OCI-LY1 (cell line): Measurements from ENCODE around the gene YIPF1.

Source experiments
- H2AFZ ChIP-seq: fragments of 200-600 bp; sonication (generic), shearing (Covaris generic); 2 replicates; pipeline ENCODE4 v1.6.0; 2014; ENCODE audit warnings: antibody characterized with exemption, mild to moderate bottlenecking, low read length
- H3F3A ChIP-seq: fragments of 200-600 bp; sonication (generic), shearing (Covaris generic); 2 replicates; pipeline ENCODE4 v1.6.0; 2014; ENCODE audit warnings: mild to moderate bottlenecking, antibody characterized with exemption, low read length, moderate library complexity; ENCODE audit not compliant: insufficient read depth
- H3K27ac ChIP-seq: fragments of 200-600 bp; sonication (generic); 2 replicates; pipeline ENCODE4 v1.5.1; 2014; ENCODE audit warnings: low read length, mixed run types, mild to moderate bottlenecking, low read depth; ENCODE audit not compliant: poor library complexity, severe bottlenecking
- H3K27me3 ChIP-seq: fragments of 200-600 bp; sonication (generic); 2 replicates; pipeline ENCODE4 v1.6.0; 2014; ENCODE audit warnings: antibody characterized with exemption, mild to moderate bottlenecking, low read length, moderate library complexity; ENCODE audit not compliant: insufficient read depth
- H3K36me3 ChIP-seq: fragments of 200-600 bp; sonication (generic); 2 replicates; pipeline ENCODE4 v1.6.1; 2014; ENCODE audit warnings: mild to moderate bottlenecking, antibody characterized with exemption, low read length, moderate library complexity, mixed read lengths; ENCODE audit not compliant: insufficient read depth
- H3K4me1 ChIP-seq: fragments of 200-600 bp; sonication (generic); 2 replicates; pipeline ENCODE4 v1.5.1; 2014; ENCODE audit warnings: mild to moderate bottlenecking, low read length, moderate library complexity; ENCODE audit not compliant: insufficient read depth, severe bottlenecking
- H3K4me2 ChIP-seq: fragments of 200-600 bp; sonication (generic), shearing (Covaris generic); 2 replicates; pipeline ENCODE4 v1.6.1; 2014; ENCODE audit warnings: low read length
- H3K4me3 ChIP-seq: fragments of 200-600 bp; sonication (generic); 2 replicates; pipeline ENCODE4 v1.5.1; 2014; ENCODE audit warnings: low read length, low read depth, mild to moderate bottlenecking, mixed read lengths; ENCODE audit not compliant: poor library complexity, severe bottlenecking
- H3K79me2 ChIP-seq: fragments of 200-600 bp; shearing (Covaris generic); 2 replicates; pipeline ENCODE4 v1.6.1; 2016; ENCODE audit warnings: mixed run types, low read length, mixed read lengths; ENCODE audit not compliant: insufficient read depth
- H3K9ac ChIP-seq: fragments of 200-600 bp; sonication (generic), shearing (Covaris generic); 2 replicates; pipeline ENCODE4 v1.6.1; 2014; ENCODE audit warnings: mild to moderate bottlenecking, low read length, mixed read lengths
- H3K9me2 ChIP-seq: fragments of 200-600 bp; sonication (generic), shearing (Covaris generic); 2 replicates; pipeline ENCODE4 v1.6.1; 2014; ENCODE audit warnings: low read depth, mild to moderate bottlenecking, low read length, mixed read lengths
- H3K9me3 ChIP-seq: fragments of 200-600 bp; shearing (Covaris generic); 2 replicates; pipeline ENCODE4 v1.6.1; 2014; ENCODE audit warnings: low read length, mixed read lengths
- H4K20me1 ChIP-seq: fragments of 200-600 bp; sonication (generic), shearing (Covaris generic); 2 replicates; pipeline ENCODE4 v1.6.0; 2016; ENCODE audit warnings: mild to moderate bottlenecking, low read length; ENCODE audit not compliant: insufficient read depth
- EZH2 ChIP-seq: fragments of 200-600 bp; sonication (generic), shearing (Covaris generic); IDR thresholded peaks from 2 replicates; pipeline ENCODE4 v1.8.0; 2017; ENCODE audit warnings: borderline replicate concordance, mixed run types, mild to moderate bottlenecking, antibody characterized with exemption, low read length, moderate library complexity, mixed read lengths
- TF ChIP-seq, protein P1 (sequence below): fragments of 200-600 bp; sonication (generic), shearing (Covaris generic); IDR thresholded peaks from 2 replicates; pipeline ENCODE4 v1.5.1; 2017; ENCODE audit warnings: mild to moderate bottlenecking, antibody characterized with exemption, low read length, moderate library complexity, mixed read lengths

The YIPF1 gene

DNA sequence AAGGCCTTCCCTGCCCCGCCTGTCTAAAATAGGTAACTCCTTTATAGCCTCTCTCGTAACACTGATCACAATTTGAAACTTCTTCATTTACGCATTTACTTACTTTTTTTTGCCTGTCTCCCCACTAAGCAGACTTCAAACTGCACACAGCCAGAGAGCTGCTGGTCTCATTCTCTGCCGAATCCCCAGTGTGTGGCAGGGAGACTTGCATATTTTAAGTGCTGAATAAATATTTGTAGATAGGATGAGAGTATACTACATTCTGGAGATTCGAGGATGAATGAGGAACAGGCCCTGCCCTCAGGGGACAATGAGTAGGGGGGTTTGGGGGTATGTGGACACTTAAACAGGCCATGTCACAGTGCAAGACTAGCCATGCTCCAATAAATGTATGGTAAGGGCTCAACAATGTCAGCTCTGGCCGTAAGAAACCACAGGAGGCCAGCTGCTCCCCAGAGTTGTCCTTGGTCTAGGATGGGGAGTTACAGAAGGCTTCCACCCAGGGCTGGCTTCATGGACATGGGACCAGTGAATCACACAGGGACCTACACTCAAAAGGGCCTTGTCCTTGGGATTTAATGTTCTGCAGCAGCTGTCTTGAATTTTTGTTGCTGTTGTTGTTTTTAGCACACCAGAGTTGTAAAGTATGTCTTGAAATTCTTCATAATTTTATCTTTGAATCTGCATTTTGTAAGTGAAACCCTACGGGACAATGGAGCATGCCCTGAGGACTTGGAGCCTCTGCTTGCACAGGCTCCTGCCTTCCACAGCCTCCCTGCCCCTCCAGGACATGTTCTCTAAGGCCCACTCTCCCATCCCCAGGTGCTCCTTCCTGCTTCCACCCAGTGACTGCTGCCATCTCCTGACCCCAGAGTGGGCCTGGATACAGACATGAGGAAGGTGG lies 12.9 kb upstream of the YIPF1 start:
- no peaks in the 10 kb centered on the region for H3K27me3 ChIP-seq
- H3K9me2 ChIP-seq, result no peaks in the 10 kb centered on the region

DNA sequence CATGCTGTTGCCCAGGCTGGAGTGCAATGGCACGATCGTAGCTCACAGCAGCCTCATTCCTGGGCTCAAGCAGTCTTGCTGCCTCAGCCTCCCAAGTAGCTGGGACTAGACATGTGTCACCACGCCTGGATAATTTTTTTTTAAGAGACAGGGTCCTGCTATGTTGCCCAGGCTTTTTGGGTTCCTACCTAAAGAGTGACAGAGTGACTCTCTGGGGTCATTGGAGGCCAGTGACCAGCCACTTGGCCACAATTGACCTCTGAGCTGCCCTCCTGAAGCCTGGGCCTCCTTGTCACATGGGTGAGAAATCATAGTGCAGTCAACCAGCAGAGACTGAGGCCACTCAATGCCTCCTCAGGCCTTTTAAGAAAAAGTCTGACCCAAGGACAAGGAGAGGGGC lies 10.1 kb upstream of the YIPF1 start:
- Histone ChIP-seq H3K9me2 (no peaks in the 10 kb centered on the region), H3K4me1 (no peaks in the 10 kb centered on the region), H3K79me2 (no peaks in the 10 kb centered on the region), H3K27me3 (no peaks in the 10 kb centered on the region), H3F3A (no peaks in the 10 kb centered on the region), H3K36me3 (no peaks in the 10 kb centered on the region), H3K4me3 (no peak overlapping the region), H3K27ac (no peak overlapping the region), H4K20me1 (no peaks in the 10 kb centered on the region), H3K9me3 (no peaks in the 10 kb centered on the region), H2AFZ (no peak overlapping the region), H3K4me2 (no peak overlapping the region), H3K9ac (no peak overlapping the region)
- TF ChIP-seq EZH2, result no peak
- TF ChIP-seq, protein P1, sequence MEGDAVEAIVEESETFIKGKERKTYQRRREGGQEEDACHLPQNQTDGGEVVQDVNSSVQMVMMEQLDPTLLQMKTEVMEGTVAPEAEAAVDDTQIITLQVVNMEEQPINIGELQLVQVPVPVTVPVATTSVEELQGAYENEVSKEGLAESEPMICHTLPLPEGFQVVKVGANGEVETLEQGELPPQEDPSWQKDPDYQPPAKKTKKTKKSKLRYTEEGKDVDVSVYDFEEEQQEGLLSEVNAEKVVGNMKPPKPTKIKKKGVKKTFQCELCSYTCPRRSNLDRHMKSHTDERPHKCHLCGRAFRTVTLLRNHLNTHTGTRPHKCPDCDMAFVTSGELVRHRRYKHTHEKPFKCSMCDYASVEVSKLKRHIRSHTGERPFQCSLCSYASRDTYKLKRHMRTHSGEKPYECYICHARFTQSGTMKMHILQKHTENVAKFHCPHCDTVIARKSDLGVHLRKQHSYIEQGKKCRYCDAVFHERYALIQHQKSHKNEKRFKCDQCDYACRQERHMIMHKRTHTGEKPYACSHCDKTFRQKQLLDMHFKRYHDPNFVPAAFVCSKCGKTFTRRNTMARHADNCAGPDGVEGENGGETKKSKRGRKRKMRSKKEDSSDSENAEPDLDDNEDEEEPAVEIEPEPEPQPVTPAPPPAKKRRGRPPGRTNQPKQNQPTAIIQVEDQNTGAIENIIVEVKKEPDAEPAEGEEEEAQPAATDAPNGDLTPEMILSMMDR, result no peak

More for the DNA sequence above, 12.9 kb upstream of the YIPF1 start:
- H3K27ac ChIP-seq, result no peak overlapping the region
- TF ChIP-seq, protein P1, result no peak
- no peak for TF ChIP-seq EZH2
- H4K20me1 ChIP-seq, result no peaks in the 10 kb centered on the region
- no peak overlapping the region for H2AFZ ChIP-seq
- H3K36me3 ChIP-seq, result no peaks in the 10 kb centered on the region
- H3K4me2 ChIP-seq, result no peak overlapping the region
- H3K9me3 ChIP-seq, result no peaks in the 10 kb centered on the region
- H3K4me3 ChIP-seq, result no peak overlapping the region
- no peaks in the 10 kb centered on the region for H3K4me1 ChIP-seq
- no peaks in the 10 kb centered on the region for H3F3A ChIP-seq
- no peaks in the 10 kb centered on the region for H3K79me2 ChIP-seq
- no peak overlapping the region for H3K9ac ChIP-seq

DNA sequence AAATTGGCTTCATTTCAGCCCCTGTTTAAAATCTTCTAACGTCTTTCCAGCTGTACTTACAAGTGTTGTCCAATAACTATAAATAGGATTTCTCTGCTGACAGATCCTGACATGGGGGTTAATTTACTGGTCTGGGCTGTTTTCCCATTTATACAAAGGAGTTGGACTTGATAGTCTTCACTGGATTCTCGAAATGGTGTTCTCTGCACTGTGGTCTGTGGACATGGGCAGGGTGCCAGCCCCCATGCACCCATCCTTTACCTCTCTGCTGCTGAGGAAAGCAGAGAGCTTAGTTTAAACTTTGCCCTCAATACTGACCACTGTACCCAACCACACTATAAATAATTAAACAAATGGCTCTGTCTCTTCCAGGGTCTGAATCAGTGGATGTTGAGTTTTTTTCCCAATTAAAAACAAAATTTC lies 9.6 kb upstream of the YIPF1 start:
- no peaks in the 10 kb centered on the region for H3K79me2 ChIP-seq
- H3K36me3 ChIP-seq, result no peaks in the 10 kb centered on the region
- H4K20me1 ChIP-seq, result no peaks in the 10 kb centered on the region
- H2AFZ ChIP-seq, result no peak overlapping the region
- no peaks in the 10 kb centered on the region for H3K9me3 ChIP-seq
- H3K4me3 ChIP-seq, result no peak overlapping the region
- H3K4me2 ChIP-seq, result no peak overlapping the region
- H3K9me2 ChIP-seq, result no peaks in the 10 kb centered on the region
- H3K4me1 ChIP-seq, result no peaks in the 10 kb centered on the region
- H3F3A ChIP-seq, result no peaks in the 10 kb centered on the region
- H3K27me3 ChIP-seq, result no peaks in the 10 kb centered on the region
- H3K9ac ChIP-seq, result no peak overlapping the region
- TF ChIP-seq EZH2, result no peak
- TF ChIP-seq, protein P1, result no peak
- no peak overlapping the region for H3K27ac ChIP-seq
